HG03558 (cell line): Measurements from ENCODE around the gene NOC4L.

ENCODE experiments used
- ATAC-seq: cut with Tn5 transposase; IDR thresholded peaks from one replicate; pipeline ENCODE4 v1.9.1; 2021; ENCODE audit warnings: moderate number of reproducible peaks; ENCODE audit not compliant: unreplicated experiment; ENCODE audit errors: extremely low read depth

NOC4L gene

GRCh38 chr12:132178801-132179401 lies 34.6 kb downstream of the NOC4L start:
- ATAC-seq: no peak

GRCh38 chr12:132179431-132180362 lies 35.4 kb downstream of the NOC4L start:
- no peak for ATAC-seq

GRCh38 chr12:132180648-132181546 lies 36.6 kb downstream of the NOC4L start:
- no peak for ATAC-seq

GRCh38 chr12:132181570-132182200 lies 37.4 kb downstream of the NOC4L start:
- ATAC-seq: no peak

DNA sequence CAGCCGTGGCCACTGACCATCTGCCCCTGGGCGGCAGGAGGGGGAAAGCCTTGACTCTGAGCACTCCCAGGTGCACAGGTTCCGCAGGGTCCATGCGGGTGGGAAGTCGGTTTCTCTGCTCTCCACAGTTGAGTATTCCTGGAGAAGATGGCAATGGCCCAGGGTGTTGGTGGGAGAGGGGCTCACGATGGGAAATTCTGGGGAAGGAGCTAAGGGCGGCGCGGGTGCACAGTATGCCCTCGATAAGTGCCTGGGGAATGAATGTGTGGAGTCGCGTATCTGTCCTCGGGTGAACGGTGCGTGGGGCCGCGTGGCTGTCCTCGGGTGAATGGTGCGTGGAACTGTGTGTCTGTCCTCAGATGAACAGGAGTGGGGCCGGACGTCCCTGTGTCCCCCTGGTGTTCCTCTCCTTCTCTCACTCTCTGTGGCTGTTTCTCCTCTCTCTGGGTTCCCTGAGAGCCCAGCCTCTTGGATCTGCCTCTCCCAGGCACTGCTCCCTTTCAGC lies 38.0 kb downstream of the NOC4L start:
- no peak for ATAC-seq

DNA sequence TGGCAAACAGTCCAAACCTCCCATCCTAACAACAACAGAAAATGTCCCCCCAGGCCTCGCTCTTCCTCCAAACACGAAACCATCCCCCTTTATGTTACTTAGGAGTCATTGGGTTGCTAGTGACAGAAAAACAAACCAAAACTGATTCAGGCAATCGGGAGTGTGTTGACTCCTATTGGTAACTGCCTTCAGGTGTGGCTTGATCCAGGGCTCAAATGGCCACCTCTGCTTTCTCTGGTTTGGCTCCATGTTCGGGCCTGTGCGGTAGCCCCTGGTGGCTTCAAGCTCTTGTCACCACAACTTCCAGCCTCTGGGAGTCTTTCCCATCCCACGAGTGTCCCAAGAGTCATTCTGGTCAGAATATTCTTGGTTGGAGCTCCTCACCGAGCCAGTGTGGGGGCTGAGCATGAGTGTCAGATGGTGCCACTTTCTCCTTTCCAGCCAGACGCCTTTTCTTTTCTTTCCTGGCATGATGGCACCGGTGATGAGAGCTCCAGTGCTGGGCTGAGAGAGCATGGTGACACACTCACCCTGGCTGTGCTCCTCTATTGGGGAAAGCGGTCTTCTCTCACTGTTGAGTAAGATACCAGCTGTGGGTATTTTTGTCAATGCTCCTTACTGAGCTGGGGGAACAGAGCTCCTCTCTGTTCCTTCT lies 38.6 kb downstream of the NOC4L start:
- ATAC-seq: no peak

GRCh38 chr12:132185705-132186104 lies 41.4 kb downstream of the NOC4L start:
- ATAC-seq: no peak

- no peak for ATAC-seq
Measured at GRCh38 chr12:132186208-132186856, 42.1 kb downstream of the NOC4L start.

DNA sequence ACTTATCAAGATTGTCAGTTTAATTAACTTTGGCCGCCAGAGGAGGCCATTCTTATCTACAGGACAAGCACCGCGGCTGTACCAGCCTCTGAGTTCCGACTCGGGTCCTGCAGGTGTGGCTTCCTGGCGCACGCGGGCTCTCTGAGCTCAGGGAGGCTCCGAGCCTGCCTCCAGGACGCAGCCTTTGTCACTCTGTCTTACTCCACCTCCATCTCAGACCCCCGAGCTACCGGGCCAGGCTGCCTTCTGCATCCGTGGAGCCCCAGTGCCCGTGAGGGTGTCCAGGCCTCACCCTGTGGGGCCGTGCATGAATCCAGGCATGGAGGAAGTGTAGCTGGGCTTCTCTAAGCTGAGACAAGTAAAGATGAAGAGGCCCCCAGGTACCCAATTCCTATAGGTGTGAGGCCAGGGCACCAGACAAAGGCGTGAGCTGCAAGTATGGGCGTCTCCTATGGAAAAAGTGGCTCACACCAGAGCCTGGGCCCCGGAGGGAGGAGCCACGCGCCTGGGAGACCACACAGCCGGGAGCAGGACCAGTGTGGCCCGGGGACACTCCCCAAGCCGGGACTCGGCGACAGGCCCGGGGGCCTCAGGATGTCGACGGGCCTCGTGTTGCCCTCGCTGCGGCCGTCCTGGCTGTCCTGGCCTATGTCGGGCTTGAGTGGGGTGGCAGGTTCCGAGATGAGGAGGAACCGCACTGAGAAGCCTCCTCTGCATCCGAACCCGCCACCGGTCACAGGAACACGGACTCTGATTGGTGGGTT lies 42.8 kb downstream of the NOC4L start:
- no peak for ATAC-seq

DNA sequence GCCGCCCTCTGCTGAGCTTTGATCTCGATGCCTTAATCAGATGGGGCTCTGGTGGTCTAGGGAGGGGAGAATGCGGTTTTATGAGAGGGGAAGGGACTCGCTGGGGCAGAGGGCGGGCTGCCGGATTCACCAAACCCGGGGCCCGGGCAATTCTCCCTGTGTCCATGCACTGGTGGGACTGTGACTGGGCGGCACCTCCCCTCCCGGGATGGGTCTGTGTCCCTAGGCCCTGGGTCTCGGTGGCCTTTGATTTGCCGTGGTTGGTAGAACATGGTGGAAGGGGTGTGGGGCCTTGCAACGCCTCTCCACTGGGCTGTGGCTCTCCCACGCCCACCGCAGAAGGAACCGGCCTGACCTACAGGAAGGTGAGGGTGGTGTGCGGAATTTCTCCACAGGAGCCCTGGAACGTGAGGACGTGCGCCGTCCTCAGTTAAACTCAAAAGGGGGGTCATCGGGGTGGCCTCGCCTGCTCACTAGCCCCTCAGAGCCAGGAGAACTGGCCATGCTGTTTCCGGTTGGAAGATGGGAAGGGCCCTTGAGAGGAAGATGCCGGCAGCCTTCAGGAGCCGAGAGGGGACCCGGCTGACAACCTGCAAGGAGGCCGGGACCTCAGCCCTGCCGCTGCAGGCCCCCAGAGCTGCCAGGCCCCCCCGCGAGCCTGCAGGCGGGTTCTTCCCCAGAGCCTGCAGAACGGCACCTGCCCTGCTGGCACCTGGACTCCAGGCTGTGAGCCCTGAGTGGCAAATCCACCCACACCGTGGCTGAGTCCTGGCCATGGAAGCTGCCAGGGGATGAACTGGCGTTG lies 43.6 kb downstream of the NOC4L start:
- ATAC-seq: no peak

- ATAC-seq: no peak
Measured at GRCh38 chr12:132188451-132188901, 44.2 kb downstream of the NOC4L start.

DNA sequence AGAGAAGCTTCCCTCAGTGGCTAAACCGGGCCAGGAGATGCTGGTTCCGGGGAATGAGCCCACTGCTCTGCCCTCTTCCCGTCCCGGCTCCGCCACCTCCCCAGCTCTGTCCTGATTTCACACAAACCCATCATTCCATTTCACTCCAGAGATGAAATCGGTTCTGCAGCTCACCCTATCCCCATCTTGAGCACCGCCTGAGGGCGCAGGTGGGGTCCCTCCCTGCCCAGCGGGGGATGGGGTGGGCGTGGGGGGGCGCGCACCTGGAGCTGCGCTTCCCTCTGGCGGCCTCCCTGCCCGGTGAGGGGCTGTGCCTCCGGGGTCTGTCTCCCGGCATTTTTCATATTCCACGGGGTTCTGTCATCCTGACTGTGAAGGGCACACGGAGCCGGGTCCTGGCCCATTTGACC lies 44.7 kb downstream of the NOC4L start:
- no peak for ATAC-seq

- no peak for ATAC-seq
Measured at GRCh38 chr12:132189378-132190011, 45.2 kb downstream of the NOC4L start.

DNA sequence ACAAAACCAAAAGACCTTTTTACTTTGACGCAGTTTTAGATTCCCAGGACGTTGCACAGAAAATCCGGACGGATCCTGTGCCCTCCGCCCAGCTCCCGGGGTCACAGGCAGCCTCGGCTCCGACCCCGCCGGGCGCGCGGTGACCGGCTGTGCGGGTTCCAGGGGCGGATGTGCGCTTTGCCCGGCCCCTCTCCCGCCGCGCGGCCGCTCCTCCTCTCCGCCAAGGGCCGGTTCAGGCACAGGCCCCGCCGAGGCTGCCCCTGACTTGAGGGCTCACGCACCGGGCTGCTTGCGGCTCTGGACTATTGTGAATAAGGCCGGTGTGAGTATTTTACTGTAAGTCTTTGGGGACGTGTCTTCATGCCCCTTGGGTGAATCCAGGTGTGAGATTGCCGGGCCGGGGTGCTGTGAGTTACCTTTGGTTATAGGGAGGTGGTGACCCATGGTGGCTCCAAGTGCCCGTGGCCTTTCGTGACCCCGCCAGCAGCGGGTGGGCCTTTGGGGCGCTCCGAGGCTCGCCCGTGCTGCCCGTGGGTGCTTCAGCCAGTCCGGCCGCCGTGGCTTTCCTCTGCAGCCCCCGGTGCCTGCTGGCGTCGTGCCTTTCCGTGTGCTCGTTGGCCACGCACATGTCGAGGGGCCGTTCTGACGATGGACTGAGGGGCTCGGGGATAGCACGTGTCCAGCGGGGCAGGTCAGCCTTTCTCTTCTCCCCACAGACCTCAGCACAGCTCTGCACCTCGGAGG lies 45.9 kb downstream of the NOC4L start:
- no peak for ATAC-seq

GRCh38 chr12:132190834-132191500 lies 46.7 kb downstream of the NOC4L start:
- ATAC-seq: no peak
